ENCODE data around the gene NTM.

The NTM gene

GRCh38 chr11:131571571-131571970 is 201.2 kb downstream of the NTM start:
- TF ChIP-seq CTCF (IDR thresholded peaks at IDR 0.05; ENCODE audit: control insufficient read depth, extremely low read depth, insufficient read depth) = no peak
- no peak overlapping the region for H3K4me3 ChIP-seq (ENCODE audit: low read depth, low read length)
- no peak for DNase-seq (ENCODE audit: low read depth)

GRCh38 chr11:131572423-131572822 is 202.0 kb downstream of the NTM start:
- TF ChIP-seq CTCF (IDR thresholded peaks at IDR 0.05; ENCODE audit: control insufficient read depth, extremely low read depth, insufficient read depth) = no peak
- no peak overlapping the region for H3K4me3 ChIP-seq (ENCODE audit: low read depth, low read length)
- DNase-seq (ENCODE audit: low read depth) = no peak

- peak; percentile 81 for TF ChIP-seq CTCF (IDR thresholded peaks at IDR 0.05; ENCODE audit: control insufficient read depth, extremely low read depth, insufficient read depth)
- H3K4me3 ChIP-seq (ENCODE audit: low read depth, low read length) = no peak overlapping the region
- no peak for DNase-seq (ENCODE audit: low read depth)
These were observed 209.5 kb downstream of the NTM start for GRCh38 chr11:131579932-131580387.

- TF ChIP-seq CTCF (IDR thresholded peaks at IDR 0.05; ENCODE audit: control insufficient read depth, extremely low read depth, insufficient read depth) = no peak
- DNase-seq (ENCODE audit: low read depth) = no peak
- H3K4me3 ChIP-seq (ENCODE audit: low read depth, low read length) = no peak overlapping the region
These were observed 210.1 kb downstream of the NTM start for GRCh38 chr11:131580476-131580875.

GRCh38 chr11:131581046-131581445 is 210.6 kb downstream of the NTM start:
- H3K4me3 ChIP-seq (ENCODE audit: low read depth, low read length) = no peak overlapping the region
- no peak for DNase-seq (ENCODE audit: low read depth)
- no peak for TF ChIP-seq CTCF (IDR thresholded peaks at IDR 0.05; ENCODE audit: control insufficient read depth, extremely low read depth, insufficient read depth)

GRCh38 chr11:131582021-131582525 is 211.7 kb downstream of the NTM start:
- H3K4me3 ChIP-seq (ENCODE audit: low read depth, low read length) = no peak overlapping the region
- TF ChIP-seq CTCF (IDR thresholded peaks at IDR 0.05; ENCODE audit: control insufficient read depth, extremely low read depth, insufficient read depth) = no peak
- no peak for DNase-seq (ENCODE audit: low read depth)

GRCh38 chr11:131583421-131583820 is 213.0 kb downstream of the NTM start:
- TF ChIP-seq CTCF (IDR thresholded peaks at IDR 0.05; ENCODE audit: control insufficient read depth, extremely low read depth, insufficient read depth) = no peak
- no peak overlapping the region for H3K4me3 ChIP-seq (ENCODE audit: low read depth, low read length)
- DNase-seq (ENCODE audit: low read depth) = no peak
